ENCODE data around the gene CNST. TPM values are rescaled to one million over a fixed set of nuclear protein-coding genes. Genes with fewer than 3 reads are reported as not detected.

CNST gene
- total and polyA plus RNA-seq, 9 of the 15 experiments (the other 6 are each of a cell fraction or from before 2014, with no cell fraction given) = 17.0 to 55.3 (median 30.8) TPM

DNA sequence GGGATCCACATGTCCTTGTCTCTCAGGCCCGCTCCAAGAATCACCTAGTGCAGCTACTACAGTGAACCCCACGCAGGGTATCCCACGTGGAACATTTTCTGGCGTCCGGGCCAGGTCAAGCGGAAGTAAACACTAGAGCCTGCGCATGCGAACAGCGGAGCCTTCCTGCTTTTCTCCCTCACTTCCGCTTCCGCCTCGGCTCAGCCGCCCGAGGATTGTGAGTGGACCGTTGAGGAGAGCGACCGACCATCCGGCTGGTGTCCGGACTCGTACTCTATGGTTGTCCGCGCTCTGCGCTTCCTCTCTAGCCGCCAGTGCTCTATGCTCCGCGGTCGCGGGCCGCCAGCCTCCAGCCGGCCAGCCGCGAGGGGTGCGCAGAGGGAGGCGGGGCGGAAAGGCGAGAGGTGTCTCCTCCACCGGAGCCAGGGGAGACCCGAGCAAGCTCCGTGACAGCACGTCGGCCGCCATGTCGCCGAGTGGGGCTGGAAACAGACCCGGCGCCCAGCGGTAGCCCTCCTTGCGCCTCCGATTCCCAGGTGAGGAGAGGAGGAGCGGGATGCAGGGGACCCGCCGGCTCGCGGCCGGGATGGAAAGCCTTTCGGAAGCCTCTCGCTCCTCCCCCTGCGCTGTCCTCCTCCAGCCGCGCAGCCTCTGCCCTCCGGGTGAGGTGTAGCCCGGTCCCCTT, at the start of gene CNST, which contains the start of gene TFB2M (continued):
- TF ChIP-seq, protein P1, sequence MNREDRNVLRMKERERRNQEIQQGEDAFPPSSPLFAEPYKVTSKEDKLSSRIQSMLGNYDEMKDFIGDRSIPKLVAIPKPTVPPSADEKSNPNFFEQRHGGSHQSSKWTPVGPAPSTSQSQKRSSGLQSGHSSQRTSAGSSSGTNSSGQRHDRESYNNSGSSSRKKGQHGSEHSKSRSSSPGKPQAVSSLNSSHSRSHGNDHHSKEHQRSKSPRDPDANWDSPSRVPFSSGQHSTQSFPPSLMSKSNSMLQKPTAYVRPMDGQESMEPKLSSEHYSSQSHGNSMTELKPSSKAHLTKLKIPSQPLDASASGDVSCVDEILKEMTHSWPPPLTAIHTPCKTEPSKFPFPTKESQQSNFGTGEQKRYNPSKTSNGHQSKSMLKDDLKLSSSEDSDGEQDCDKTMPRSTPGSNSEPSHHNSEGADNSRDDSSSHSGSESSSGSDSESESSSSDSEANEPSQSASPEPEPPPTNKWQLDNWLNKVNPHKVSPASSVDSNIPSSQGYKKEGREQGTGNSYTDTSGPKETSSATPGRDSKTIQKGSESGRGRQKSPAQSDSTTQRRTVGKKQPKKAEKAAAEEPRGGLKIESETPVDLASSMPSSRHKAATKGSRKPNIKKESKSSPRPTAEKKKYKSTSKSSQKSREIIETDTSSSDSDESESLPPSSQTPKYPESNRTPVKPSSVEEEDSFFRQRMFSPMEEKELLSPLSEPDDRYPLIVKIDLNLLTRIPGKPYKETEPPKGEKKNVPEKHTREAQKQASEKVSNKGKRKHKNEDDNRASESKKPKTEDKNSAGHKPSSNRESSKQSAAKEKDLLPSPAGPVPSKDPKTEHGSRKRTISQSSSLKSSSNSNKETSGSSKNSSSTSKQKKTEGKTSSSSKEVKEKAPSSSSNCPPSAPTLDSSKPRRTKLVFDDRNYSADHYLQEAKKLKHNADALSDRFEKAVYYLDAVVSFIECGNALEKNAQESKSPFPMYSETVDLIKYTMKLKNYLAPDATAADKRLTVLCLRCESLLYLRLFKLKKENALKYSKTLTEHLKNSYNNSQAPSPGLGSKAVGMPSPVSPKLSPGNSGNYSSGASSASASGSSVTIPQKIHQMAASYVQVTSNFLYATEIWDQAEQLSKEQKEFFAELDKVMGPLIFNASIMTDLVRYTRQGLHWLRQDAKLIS (CRISPR knock-in tag; IDR thresholded peaks at IDR 0.05) = peak; percentile 67; the same call in 1 of the 2 replicates
- TF ChIP-seq MECOM (CRISPR knock-in tag; IDR thresholded peaks at IDR 0.05) (no peak), RBFOX2 (IDR thresholded peaks at IDR 0.05; ENCODE audit: low read depth, low read length) (peak; percentile 98), NFYB (IDR thresholded peaks at IDR 0.05; ENCODE audit: extremely low read depth, insufficient read length) (peak; percentile 81), SMC3 (conservative IDR thresholded peaks at IDR 0.05; ENCODE audit: insufficient read depth, low read depth, low read length) (no peak), ASH1L (IDR thresholded peaks at IDR 0.05; ENCODE audit: borderline replicate concordance, low read depth, partially characterized antibody) (peak; percentile 65), PHF8 (IDR thresholded peaks at IDR 0.05; ENCODE audit: borderline replicate concordance, low read length) (peak; percentile 78; the same call in 1 of the 2 replicates), ZNF354B (CRISPR knock-in tag; IDR thresholded peaks at IDR 0.05) (no peak), HCFC1 (IDR thresholded peaks at IDR 0.05; ENCODE audit: low read depth, low read length) (peak; percentile 80), MAZ (CRISPR knock-in tag; conservative IDR thresholded peaks at IDR 0.05 in 1 of 2, IDR thresholded peaks at IDR 0.05 in 1 of 2) (peak; percentile 85 to 97)
- TF ChIP-seq, protein P2, sequence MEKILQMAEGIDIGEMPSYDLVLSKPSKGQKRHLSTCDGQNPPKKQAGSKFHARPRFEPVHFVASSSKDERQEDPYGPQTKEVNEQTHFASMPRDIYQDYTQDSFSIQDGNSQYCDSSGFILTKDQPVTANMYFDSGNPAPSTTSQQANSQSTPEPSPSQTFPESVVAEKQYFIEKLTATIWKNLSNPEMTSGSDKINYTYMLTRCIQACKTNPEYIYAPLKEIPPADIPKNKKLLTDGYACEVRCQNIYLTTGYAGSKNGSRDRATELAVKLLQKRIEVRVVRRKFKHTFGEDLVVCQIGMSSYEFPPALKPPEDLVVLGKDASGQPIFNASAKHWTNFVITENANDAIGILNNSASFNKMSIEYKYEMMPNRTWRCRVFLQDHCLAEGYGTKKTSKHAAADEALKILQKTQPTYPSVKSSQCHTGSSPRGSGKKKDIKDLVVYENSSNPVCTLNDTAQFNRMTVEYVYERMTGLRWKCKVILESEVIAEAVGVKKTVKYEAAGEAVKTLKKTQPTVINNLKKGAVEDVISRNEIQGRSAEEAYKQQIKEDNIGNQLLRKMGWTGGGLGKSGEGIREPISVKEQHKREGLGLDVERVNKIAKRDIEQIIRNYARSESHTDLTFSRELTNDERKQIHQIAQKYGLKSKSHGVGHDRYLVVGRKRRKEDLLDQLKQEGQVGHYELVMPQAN (IDR thresholded peaks at IDR 0.05; ENCODE audit: borderline replicate concordance) = peak; percentile 100
- TF ChIP-seq, protein P3, sequence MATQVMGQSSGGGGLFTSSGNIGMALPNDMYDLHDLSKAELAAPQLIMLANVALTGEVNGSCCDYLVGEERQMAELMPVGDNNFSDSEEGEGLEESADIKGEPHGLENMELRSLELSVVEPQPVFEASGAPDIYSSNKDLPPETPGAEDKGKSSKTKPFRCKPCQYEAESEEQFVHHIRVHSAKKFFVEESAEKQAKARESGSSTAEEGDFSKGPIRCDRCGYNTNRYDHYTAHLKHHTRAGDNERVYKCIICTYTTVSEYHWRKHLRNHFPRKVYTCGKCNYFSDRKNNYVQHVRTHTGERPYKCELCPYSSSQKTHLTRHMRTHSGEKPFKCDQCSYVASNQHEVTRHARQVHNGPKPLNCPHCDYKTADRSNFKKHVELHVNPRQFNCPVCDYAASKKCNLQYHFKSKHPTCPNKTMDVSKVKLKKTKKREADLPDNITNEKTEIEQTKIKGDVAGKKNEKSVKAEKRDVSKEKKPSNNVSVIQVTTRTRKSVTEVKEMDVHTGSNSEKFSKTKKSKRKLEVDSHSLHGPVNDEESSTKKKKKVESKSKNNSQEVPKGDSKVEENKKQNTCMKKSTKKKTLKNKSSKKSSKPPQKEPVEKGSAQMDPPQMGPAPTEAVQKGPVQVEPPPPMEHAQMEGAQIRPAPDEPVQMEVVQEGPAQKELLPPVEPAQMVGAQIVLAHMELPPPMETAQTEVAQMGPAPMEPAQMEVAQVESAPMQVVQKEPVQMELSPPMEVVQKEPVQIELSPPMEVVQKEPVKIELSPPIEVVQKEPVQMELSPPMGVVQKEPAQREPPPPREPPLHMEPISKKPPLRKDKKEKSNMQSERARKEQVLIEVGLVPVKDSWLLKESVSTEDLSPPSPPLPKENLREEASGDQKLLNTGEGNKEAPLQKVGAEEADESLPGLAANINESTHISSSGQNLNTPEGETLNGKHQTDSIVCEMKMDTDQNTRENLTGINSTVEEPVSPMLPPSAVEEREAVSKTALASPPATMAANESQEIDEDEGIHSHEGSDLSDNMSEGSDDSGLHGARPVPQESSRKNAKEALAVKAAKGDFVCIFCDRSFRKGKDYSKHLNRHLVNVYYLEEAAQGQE (IDR thresholded peaks at IDR 0.05; ENCODE audit: borderline replicate concordance) = no peak
- TF ChIP-seq, protein P3 (CRISPR knock-in tag; IDR thresholded peaks at IDR 0.05; ENCODE audit: low read depth) = peak; percentile 28; the same call in 1 of the 2 replicates

Measured in K562 (cell line).